HG03060 (cell line): ENCODE measurements around the gene EEPD1.
A peak's percentile ranks its signal among the peaks of the same experiment; 100 is the strongest.
"Not testable (repeated sequence)": the region's sequence is repeated elsewhere in the genome, so short reads cannot be mapped to it uniquely, and the experiment has no call there.

Experiments
- ATAC-seq: cut with Tn5 transposase; IDR thresholded peaks from one replicate; pipeline ENCODE4 v1.9.1; 2021; ENCODE audit warnings: low read depth, moderate number of reproducible peaks; ENCODE audit not compliant: unreplicated experiment

EEPD1 gene

DNA sequence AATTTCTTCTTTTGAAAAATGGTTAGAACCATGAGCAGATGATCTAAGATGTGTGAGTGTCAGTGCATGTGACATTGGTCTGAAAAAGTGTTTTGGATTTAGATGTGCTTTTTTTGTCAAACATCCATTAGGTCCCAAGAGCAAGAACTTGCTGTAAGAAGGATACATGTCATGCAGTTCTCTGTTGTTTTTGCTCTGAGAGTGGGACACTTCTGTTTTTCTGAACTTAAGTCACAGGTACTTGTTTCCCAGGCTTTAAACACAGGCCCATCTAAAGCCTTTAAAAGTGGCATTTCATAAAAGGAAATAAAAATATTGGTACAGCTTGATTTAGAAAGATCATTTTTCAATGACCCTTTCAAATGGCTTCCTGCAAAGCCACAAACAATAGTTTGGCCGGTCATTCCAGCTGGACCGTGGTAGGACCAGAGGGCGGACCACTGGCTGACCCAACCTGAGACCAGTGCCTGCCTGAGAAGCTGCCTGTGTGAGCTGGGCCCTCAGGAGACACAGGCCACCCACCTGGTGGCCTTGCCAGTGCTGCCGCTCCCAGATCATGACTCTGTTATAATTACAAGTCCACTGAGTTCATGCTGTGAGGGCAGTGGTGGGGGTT, 92.7 kb downstream of the EEPD1 start:
- ATAC-seq, result no peak

- no peak for ATAC-seq
These were observed 96.0 kb downstream of the EEPD1 start for GRCh38 chr7:36249091-36249490.

- ATAC-seq, result no peak
These were observed 100.6 kb downstream of the EEPD1 start for GRCh38 chr7:36253699-36254098.

- ATAC-seq, result not testable (repeated sequence)
These were observed 105.6 kb downstream of the EEPD1 start for GRCh38 chr7:36258510-36259259.

DNA sequence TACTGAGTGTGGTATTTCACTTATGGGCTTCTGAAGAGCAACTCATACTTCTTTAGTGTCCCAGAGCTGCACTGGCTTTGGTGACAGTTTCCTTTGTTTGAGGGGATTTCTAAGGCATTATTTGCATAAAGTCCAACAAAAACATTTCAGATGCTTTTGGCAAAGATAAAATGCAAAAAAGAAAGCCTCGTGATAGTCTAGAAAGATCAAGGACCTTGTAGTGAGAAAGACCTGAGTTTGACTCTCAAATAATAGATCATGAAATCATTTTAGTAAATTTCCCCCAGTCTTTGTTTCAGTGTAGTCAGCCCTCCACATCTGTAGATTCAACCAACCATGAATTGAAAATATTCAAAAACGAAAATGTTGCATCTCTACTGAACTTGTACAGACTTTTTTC, 107.4 kb downstream of the EEPD1 start:
- peak; percentile 33 for ATAC-seq

DNA sequence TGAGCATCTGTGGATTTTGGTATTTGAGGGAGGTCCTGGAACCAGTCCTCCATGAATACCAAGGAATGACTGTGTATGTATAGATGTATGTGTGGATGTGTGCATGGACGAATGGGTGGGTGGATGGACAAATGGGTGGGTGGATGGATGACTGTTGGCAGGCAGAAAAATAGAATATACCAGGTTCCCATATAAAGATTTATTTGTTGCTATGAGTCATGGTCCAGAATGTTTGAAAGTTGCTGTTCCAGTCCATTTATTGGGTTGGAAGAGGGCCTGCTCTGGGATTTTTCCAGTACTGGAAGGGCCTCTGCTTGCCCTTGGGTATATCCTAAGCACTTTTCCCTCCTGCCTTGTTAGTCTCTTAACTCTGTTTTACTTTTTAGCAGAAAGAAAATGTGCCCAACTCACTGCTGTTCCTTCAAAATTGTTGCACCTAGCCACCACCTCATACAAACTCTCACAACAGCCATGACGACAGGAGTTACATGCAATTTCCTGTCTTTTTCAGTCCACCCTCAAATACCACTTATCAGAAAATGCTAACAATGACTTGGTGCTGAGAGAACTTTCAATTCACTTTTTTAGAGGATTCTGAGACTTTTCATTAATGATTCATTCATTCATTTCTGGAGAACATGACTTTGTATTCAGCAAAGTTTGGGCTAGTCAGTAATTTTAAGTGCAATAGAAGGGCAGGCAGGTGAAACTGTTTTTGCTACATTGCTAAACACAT, 108.1 kb downstream of the EEPD1 start:
- no peak for ATAC-seq

DNA sequence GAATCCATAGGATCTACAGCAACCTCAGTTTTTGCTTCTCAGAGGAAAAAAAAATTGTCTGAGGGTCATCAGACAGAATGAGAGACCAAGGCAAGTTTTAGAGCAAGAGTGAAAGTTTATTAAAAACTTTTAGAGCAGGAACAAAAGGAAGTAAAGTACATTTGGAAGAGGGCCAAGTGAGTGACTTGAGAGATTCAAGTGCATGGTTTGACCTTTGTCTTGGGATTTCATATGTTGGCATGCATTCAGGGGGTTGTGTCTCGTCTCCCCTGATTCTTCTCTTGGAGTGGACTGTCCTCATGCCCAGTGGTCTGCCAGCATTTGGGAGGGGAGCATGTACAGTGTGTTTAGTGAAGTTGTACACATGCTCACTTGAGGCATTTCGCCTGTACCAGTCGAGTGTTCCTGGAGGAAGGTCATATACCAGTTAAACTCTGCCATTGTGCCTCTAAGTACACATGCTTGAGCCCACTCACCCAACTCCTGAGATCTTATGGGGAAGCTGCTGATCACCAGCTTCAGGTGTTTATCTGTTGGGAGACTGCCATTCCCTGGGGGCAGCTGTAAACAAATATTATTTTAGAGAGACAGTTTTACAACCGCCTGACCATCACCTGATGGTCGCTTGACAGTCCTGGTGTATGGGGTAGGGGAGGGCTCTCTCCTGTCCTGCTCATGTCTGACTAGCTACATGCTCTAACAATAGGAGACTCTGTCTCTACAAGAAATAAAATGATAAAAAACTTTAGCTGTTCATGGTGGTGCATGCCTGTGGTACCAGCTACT, 109.4 kb downstream of the EEPD1 start:
- no peak for ATAC-seq

DNA sequence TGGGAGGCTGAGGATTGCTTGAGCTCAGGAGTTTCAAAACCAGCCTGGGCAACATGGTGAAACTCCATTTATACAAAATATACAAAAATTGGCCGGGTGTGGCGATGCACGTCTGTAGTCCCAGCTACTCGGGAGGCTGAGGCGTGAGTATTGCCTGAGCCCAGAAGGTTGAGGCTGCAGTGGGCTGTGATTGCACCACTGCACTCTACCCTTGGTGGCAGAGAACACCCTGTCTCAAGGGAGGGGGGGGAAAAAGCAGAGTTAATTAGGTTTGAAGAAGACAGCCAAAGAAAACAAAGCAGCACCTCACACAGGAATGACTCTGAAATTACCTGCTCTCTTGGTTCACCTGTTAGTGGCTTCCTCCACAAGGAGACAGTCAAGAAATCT, 110.0 kb downstream of the EEPD1 start:
- ATAC-seq, result no peak

DNA sequence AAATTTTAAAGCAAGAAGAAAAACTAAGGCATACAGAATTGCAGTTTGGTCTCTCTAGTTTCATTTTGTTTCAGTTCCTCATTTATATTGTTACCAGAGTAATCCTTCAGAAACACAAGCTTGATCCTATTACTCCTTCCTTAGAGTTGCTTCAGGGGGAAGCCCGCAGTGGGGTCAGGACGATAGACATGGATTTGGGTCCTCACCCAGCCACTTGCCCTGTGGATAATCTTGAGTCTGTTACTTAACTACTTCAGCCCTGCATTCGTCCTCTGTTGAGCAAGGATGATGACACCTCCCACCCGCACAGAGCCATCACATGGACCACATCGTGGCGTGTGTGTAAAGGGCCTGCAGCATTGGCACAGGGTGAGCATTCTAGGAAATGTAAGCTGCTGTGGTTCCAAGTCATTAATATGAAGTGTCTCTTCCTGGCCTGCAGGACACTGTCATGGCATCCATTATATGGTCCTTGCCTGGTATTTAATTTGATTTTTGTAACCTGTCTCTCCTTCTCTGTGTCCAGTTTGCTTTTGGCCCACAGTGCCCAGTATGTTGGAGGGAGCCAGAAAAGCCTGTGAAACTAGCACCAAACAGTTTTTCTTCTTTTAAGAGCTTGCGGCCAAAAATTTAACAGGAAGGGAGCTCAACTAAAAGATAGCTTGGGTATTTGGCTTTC, 111.2 kb downstream of the EEPD1 start:
- peak; percentile 33 for ATAC-seq

DNA sequence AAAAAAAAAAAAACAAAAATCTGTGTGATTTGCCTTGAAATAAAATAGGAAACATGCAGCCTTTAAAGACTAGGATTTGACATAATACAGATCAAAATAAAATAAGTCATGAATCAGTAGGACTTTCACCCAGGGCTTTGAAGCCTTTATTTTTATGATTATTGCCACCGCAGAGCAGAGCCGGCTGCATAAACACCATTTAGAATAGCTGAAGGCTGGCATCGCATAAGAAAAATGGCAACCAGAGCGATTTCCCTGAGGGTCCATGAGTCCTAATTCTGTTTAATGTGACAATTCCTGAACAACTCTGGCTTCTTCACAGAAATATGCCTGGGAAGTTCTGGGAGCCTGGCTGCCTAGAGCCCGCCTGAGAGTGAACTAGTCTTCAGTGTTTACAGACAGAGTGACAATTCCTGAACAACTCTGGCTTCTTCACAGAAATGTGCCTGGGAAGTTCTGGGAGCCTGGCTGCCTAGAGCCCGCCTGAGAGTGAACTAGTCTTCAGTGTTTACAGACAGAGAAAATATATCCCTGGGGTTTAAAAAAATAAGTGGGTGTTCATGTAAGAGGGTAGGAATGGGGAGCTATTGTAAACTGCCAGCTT, 112.0 kb downstream of the EEPD1 start:
- ATAC-seq, result no peak

- no peak for ATAC-seq
These were observed 112.6 kb downstream of the EEPD1 start for GRCh38 chr7:36265680-36266079.

GRCh38 chr7:36266190-36266589, 113.1 kb downstream of the EEPD1 start:
- no peak for ATAC-seq

GRCh38 chr7:36266683-36267082, 113.6 kb downstream of the EEPD1 start:
- no peak for ATAC-seq

- ATAC-seq, result no peak
These were observed 119.1 kb downstream of the EEPD1 start for GRCh38 chr7:36272211-36272566.

GRCh38 chr7:36272567-36273269, 119.7 kb downstream of the EEPD1 start:
- no peak for ATAC-seq

DNA sequence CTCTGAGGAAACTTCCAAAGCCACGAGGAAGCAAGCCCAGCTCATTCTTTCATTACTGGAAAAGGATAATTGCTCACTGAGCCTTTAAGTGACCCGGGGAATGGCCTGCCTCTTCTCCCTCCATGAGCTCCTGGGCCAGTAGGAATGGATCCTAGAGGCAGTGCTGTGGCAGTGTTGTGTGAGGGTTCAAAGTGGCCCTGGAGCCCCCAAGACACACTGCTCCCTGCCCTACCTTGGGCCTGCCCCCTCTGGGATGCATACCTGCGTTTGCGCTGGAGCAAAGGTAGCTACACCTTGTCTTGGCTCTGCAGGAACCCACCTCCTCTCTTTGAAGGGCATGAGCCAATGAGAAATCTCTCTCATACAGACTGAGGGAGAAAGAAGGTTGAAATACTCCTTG, 120.8 kb downstream of the EEPD1 start:
- ATAC-seq, result no peak

GRCh38 chr7:36275735-36276284, 122.8 kb downstream of the EEPD1 start:
- no peak for ATAC-seq

DNA sequence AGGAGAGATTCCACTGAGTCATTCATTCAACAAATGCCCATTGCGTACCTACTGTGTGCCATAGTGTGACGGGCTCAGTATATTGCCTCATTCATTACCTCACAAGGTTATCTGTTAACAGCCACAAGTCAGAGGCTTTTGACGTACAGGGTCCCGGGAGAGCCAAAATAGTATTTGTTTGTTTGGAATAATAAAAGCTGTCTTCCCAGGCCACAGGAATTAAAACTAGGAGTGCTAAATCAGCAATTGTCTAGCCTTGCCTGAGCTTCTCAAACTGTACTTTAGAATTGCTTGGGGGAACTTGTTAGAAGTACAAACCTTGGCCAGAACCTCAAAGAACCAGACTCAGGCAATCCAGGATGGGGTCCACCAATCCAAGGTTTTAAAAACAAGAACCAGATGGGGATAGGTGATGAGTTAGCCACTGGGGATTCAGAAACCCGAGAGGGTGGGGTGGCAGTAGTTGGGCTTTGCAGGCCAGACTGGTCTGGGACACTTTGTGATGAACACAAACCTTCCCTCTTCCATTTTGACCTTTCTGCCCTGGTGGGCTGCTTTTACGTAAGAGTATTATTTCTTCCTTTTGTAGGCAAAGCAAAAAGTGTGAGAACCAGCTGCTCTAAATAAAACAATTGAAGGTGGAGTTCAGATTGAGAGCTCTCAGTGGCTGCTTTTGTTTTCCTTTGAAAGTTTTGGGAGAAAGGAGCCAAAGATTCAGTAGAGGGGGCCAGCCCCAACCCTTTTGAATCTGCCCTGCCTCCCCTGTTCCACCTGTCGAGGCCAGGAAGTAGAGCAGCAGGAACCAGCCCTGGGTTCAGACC, 123.6 kb downstream of the EEPD1 start:
- no peak for ATAC-seq

- ATAC-seq, result no peak
These were observed 124.1 kb downstream of the EEPD1 start for GRCh38 chr7:36277249-36277542.
